Measurements from ENCODE around the gene RUNX1. TPM values are rescaled to one million over a fixed set of nuclear protein-coding genes. Genes with fewer than 3 reads are reported as not detected.

The RUNX1 gene
- total and polyA plus RNA-seq, 2 experiments from 2014 or later = 0.12 TPM; not detected in 1

- H3K9me3 ChIP-seq (ENCODE audit: low read depth) = no peaks in the 10 kb centered on the region
- no peaks in the 10 kb centered on the region for H3K36me3 ChIP-seq
- H3K27me3 ChIP-seq = peaks cover 97% of the 10 kb centered on the region
- H3K4me3 ChIP-seq = peak overlapping the region; percentile 8
- peaks cover 8% of the 10 kb centered on the region for H3K4me1 ChIP-seq (ENCODE audit: low read depth)
- no peak overlapping the region for H3K27ac ChIP-seq
- TF ChIP-seq CTCF (IDR thresholded peaks at IDR 0.05; ENCODE audit: low read depth, low read length) = peak; percentile 23
- peak; percentile 43 to 53 for DNase-seq (ENCODE audit: low read depth in 1 of 2, low spot score in 1 of 2)
Measured at GRCh38 chr21:34886240-34887104, 162.6 kb downstream of the RUNX1 start.

GRCh38 chr21:34885626-34886239 lies 163.4 kb downstream of the RUNX1 start:
- peaks cover 97% of the 10 kb centered on the region for H3K27me3 ChIP-seq
- H3K27ac ChIP-seq = no peak overlapping the region
- DNase-seq (ENCODE audit: low read depth in 1 of 2, low spot score in 1 of 2) = no peak
- H3K4me1 ChIP-seq (ENCODE audit: low read depth) = peaks cover 8% of the 10 kb centered on the region
- no peak overlapping the region for H3K4me3 ChIP-seq
- no peaks in the 10 kb centered on the region for H3K9me3 ChIP-seq (ENCODE audit: low read depth)
- no peaks in the 10 kb centered on the region for H3K36me3 ChIP-seq
- no peak for TF ChIP-seq CTCF (IDR thresholded peaks at IDR 0.05; ENCODE audit: low read depth, low read length)

GRCh38 chr21:34885125-34885524 lies 164.0 kb downstream of the RUNX1 start:
- Histone ChIP-seq H3K9me3 (ENCODE audit: low read depth) (no peaks in the 10 kb centered on the region), H3K36me3 (no peaks in the 10 kb centered on the region), H3K4me3 (no peak overlapping the region), H3K27ac (no peak overlapping the region), H3K4me1 (ENCODE audit: low read depth) (peaks cover 8% of the 10 kb centered on the region), H3K27me3 (peaks cover 97% of the 10 kb centered on the region)
- no peak for DNase-seq (ENCODE audit: low read depth in 1 of 2, low spot score in 1 of 2)
- TF ChIP-seq CTCF (IDR thresholded peaks at IDR 0.05; ENCODE audit: low read depth, low read length) = no peak

GRCh38 chr21:34884346-34884929 lies 164.7 kb downstream of the RUNX1 start:
- Histone ChIP-seq H3K27ac (no peak overlapping the region), H3K4me1 (ENCODE audit: low read depth) (peaks cover 8% of the 10 kb centered on the region), H3K9me3 (ENCODE audit: low read depth) (no peaks in the 10 kb centered on the region), H3K36me3 (no peaks in the 10 kb centered on the region), H3K4me3 (no peak overlapping the region), H3K27me3 (peaks cover 95% of the 10 kb centered on the region)
- TF ChIP-seq CTCF (IDR thresholded peaks at IDR 0.05; ENCODE audit: low read depth, low read length) = no peak
- no peak for DNase-seq (ENCODE audit: low read depth in 1 of 2, low spot score in 1 of 2)

GRCh38 chr21:34883491-34884271 lies 165.4 kb downstream of the RUNX1 start:
- H3K36me3 ChIP-seq = no peaks in the 10 kb centered on the region
- no peak overlapping the region for H3K4me3 ChIP-seq
- peaks cover 8% of the 10 kb centered on the region for H3K4me1 ChIP-seq (ENCODE audit: low read depth)
- H3K9me3 ChIP-seq (ENCODE audit: low read depth) = no peaks in the 10 kb centered on the region
- TF ChIP-seq CTCF (IDR thresholded peaks at IDR 0.05; ENCODE audit: low read depth, low read length) = no peak
- H3K27me3 ChIP-seq = peaks cover 88% of the 10 kb centered on the region
- peak in 1 of 2 donors; percentile 40 for DNase-seq (ENCODE audit: low read depth in 1 of 2, low spot score in 1 of 2)
- no peak overlapping the region for H3K27ac ChIP-seq

Measured in cardiac muscle cell (in vitro differentiated cells and primary cell).